Erythroblast (primary cell): ENCODE measurements around the gene GARNL3.

Experiments
- GATA1 ChIP-seq: IDR thresholded peaks from 2 replicates; pipeline ENCODE4 v1.6.1; 2011; ENCODE audit warnings: low read depth, mild to moderate bottlenecking, control low read depth, low read length, moderate library complexity
- POLR2A ChIP-seq: IDR thresholded peaks from 2 replicates; pipeline ENCODE4 v1.6.1; 2011; ENCODE audit warnings: mild to moderate bottlenecking, low read length

DNA sequence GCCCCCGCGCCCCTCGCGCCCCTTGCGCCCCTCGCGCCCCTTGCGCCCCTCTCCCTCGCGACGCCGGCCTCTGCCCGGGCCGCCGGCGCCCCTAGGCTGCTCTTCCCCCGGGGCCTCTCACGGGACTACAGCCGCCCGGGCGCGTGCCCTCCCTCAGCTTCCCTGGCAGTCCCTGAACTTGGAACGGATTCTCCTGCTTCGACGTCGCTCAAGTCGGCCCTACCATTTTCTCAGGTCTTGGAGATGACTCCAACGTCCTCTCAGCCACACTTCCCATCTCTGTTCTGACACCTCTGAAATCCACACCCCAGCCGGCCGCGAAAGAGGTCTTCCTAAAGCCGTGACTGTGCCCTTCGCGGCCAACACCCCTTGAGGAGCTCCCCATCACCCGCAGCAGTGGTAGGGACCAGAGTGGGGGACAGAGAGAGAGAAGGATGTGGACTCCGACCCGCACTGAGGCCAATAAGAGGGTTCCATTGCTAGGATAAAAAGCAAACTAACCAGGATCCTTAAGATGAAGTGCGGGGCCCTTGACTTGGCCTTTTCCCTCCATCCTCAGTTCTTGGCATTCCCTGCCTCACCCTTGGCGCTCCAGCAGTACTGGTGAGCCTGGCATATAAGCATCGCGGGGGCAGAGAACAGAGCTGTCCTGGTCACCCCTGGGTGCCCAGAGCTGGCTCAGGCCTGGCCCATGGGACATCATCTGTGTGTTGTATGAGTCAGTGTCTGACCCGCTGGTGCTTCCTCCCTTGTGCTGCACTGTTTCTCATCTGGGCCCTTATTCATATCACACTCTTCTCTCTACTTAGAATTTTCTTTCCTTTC lies 38.6 kb upstream of the GARNL3 start:
- no peak for TF ChIP-seq POLR2A
- TF ChIP-seq GATA1, result no peak
